Panc1 (cell line): ENCODE measurements around the gene CACNA1C.

Experiments used
- CTCF ChIP-seq: fragments of 450-650 bp; IDR thresholded peaks from 2 replicates; pipeline ENCODE4 v1.5.1; 2017; ENCODE audit warnings: mild to moderate bottlenecking
- REST ChIP-seq, 2 experiments: IDR thresholded peaks; 2 replicates each; pipeline ENCODE4 v1.6.1; 2011 to 2012; ENCODE audit warnings: low read depth in 2 of 2, control low read depth in 1 of 2, low read length in 1 of 2, mild to moderate bottlenecking in 1 of 2, moderate library complexity in 1 of 2; ENCODE audit not compliant: insufficient read depth in 1 of 2
- SIN3A ChIP-seq: IDR thresholded peaks from 2 replicates; pipeline ENCODE4 v1.6.1; 2012; ENCODE audit warnings: low read depth, mild to moderate bottlenecking, low read length, moderate library complexity, borderline replicate concordance; ENCODE audit not compliant: insufficient read depth
- TCF7L2 ChIP-seq: IDR thresholded peaks from 2 replicates; pipeline ENCODE4 v1.6.1; 2011; ENCODE audit warnings: mild to moderate bottlenecking, low read depth, low read length, inconsistent platforms

GRCh38 chr12:2226641-2227040, 173.9 kb downstream of the CACNA1C start:
- TF ChIP-seq CTCF (no peak), SIN3A (no peak), TCF7L2 (no peak), REST (IDR thresholded peaks at IDR 0.05; ENCODE audit: insufficient read depth in 1 of 2, low read depth in 2 of 2, low read length in 1 of 2) (no peak)
